ENCODE data around the gene SINHCAF.

GRCh38 chr12:31339831-31340622 lies 14.1 kb upstream of the SINHCAF start:
- TF ChIP-seq CTCF (IDR thresholded peaks at IDR 0.05) (no peak), POLR2AphosphoS5 (IDR thresholded peaks at IDR 0.05) (no peak), POLR2A (IDR thresholded peaks at IDR 0.05) (no peak), EP300 (IDR thresholded peaks at IDR 0.05) (no peak)
